Stimulated activated naive CD4-positive, alpha-beta T cell treated with Interleukin-2 at 50 U/mL for 16 hours (primary cell): ENCODE data around the gene GDF15.
"Not testable (repeated sequence)": the region's sequence is repeated elsewhere in the genome, so short reads cannot be mapped to it uniquely, and the experiment has no call there.

Experiments used
- DNase-seq: peaks from one replicate; lab custom pipeline; 2025; lab: John Stamatoyannopoulos, UW

The GDF15 gene

GRCh38 chr19:18364277-18364825 lies 21.6 kb upstream of the GDF15 start:
- not testable (repeated sequence) for DNase-seq

- no peak for DNase-seq
Observed at GRCh38 chr19:18364826-18365528, 21.0 kb upstream of the GDF15 start.

GRCh38 chr19:18366021-18366435 lies 19.9 kb upstream of the GDF15 start:
- DNase-seq: no peak

DNA sequence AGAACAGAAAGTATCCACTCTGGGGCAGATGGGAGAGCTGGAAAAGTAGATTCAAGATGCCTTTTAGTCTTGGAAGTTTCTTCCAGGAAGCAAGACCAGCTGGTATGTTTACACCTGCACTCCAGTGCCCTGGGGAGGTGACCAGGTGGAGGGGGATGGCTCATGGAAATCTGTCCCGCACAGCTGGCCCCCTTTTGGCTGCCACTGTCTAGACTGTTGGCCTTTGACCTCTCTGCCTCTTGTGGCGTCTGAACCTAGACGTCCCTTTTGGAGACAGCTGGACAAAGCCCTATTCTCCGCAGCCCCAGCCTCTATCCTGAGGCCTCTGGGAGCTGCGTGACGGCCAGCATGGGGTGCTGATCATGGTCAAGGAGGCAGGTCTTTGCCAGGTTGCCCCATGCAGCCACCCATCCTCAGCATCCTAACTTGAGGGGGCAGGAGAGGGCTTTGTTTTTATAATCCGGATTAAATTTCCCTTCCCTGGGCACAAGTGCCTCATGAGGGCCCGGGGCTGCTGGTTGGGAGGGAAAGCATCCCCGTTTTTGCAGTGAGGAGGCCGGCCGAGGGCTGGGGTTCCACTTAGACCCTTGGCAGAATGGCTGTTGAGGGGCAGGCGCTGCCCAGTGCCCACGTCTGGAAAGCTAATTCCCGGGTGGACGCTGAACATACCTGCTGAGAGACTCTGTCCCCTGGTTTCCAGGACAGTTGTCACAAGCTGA lies 17.3 kb upstream of the GDF15 start:
- DNase-seq: no peak

- no peak for DNase-seq
Observed at GRCh38 chr19:18373407-18373891, 12.5 kb upstream of the GDF15 start.

DNA sequence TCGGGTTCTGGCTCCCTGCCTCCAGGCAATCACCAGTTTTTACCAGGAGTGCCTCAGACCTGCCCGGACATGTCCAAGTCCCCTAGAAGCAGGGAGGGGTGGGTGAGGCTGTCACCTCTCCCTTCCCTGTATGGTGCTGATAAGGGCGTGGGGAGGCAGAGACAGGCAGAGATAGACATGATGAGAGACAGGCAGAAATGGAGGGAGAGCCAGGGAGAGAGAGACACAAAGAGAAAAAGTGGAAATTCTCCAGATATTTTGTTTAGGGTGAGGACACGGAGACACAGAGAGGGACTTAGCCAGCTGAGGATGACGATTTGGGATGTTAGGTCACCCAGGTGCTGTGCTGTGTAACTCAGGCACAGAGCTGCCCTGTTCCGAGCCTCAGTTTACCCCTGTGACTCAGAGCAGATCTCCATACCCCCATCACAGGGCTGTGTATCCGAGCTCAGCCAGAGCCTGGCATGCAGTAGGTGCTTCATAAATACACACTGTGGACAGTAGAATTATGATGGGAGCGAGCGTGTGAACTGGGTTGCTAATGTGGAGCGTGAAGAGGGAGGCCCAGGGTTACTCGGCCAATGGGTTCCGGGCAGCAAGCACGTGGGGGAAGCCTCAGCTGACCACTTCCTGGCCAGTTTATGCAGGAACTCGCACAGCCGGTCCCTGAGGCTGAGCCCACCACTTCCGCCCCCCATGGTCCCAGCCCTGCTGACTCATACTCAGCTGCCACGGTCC lies 11.9 kb upstream of the GDF15 start:
- peak; percentile 30 for DNase-seq

DNA sequence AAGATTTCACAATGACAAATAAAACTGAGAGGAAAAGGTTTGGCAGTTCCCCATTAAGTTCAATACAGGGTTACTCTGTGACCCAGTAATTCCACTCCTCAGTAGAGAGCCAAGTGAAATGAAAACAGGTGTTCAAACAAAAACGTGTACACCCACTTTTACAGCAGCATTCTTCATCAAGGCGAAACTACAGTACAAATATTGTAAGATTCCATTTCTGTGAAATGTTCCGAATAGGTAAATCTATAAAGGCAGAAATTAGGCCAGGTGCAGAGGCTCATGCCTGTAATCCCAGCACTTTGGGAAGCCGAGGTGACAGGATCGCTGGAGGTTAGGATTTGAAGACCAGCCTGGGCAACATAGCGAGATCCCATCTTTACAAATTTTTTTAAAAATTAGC lies 8.9 kb upstream of the GDF15 start:
- no peak for DNase-seq

- no peak for DNase-seq
Observed at GRCh38 chr19:18379803-18380747, 5.9 kb upstream of the GDF15 start.

DNA sequence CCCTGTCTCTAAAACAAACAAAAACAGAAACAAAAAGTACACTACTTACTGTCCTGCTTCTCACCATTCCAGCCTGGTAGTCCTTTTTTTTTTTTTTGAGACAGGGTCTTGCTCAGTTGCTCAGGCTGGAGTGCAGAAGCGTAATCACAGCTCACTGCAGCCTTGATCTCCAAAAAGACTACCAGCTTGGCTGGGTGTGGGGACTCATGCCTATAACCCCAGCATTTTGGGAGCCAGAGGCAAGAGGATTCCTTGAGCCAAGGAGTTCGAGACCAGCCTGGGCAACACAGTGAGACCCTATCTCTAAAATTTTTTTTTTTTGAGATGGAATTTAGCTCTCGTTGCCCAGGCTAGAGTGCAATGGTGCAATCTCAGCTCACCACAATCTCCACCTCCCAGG lies 5.1 kb upstream of the GDF15 start:
- no peak for DNase-seq

DNA sequence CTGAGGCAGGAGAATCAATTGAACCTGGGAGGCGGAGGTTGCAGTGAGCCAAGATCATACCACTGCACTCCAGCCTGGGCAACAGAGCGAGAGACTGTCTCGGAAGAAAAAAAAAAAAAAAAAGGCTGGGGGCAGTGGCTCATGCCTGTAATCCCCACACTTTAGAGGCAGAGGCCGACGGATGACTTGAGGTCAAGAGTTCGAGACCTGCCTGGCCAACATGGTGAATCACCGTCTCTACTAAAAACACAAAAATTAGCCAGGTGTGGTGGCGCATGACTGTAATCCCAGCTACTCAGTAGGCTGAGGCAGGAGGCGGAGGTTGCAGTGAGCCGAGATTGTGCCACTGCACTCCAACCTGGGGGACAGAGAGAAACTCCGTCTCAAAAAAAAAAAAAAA lies 2.3 kb upstream of the GDF15 start:
- DNase-seq: not testable (repeated sequence)

DNA sequence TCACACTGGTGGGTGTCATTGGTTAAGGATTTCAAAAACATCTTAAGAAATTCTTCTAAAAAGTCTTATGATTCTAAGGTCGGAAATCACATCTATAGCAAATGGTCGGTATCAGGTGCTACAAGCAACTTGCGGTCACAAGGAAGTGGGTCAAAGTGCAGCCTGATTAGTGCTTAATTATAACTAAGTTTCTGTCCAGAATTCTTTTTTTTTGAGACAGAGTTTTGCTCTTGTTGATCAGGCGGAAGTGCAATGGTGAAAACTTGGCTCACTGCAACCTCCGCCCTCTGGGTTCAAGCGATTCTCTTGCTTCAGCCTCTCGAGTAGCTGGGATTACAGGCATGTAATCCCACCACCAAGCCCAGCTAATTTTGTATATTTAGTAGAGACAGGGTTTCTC lies 1.2 kb upstream of the GDF15 start:
- DNase-seq: no peak

- DNase-seq: no peak
Observed at GRCh38 chr19:18385359-18385674, 641 bp upstream of the GDF15 start.

GRCh38 chr19:18386543-18387271 lies 749 bp downstream of the GDF15 start:
- no peak for DNase-seq

GRCh38 chr19:18388100-18388959 lies 2.4 kb downstream of the GDF15 start:
- peak; percentile 64 for DNase-seq

- no peak for DNase-seq
Observed at GRCh38 chr19:18388960-18389725, 3.2 kb downstream of the GDF15 start.

DNA sequence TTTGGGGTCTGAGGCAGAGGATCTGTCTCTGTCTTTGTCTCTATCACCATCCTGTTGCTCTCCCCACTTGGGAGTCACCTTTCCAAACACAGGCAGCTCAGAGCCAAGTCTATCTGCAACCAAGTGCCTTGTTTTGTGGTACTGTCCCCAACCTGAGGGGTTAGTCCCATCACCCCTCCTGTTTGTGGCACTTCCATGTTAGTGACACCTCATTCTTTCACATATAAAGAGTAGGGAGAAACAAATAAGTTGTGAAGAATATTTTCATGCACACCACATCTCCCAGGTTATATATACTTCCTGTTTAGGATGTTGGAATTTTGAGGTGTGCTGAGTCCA lies 3.7 kb downstream of the GDF15 start:
- DNase-seq: no peak

GRCh38 chr19:18390065-18390907 lies 4.3 kb downstream of the GDF15 start:
- no peak for DNase-seq

DNA sequence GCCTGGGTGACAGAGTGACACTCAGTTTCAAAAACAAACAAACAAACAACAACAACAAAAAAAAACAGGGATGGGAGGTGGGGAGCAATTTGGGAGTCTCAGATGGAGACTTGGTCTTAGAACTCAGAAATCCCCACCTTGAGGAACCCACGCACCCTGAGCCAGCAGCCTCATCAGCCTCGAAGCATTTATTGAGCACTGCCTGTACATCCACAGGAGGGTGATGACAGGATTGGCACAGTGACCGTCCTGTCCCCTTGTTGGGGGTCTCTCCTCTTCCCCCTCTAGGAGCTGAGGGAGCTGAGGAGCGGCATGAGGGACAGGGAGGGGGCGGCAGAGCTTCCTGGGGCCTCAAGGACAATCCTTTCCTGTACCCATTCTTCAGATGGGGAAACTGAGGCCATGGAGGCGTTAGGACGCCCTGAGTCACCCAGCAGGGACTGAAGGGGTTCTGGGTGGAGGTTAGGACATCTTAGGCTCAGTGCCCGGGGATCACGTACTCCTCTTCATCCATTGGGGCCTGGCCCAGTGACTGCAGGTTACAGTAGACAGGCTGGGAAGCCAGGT lies 5.6 kb downstream of the GDF15 start:
- DNase-seq: no peak
